Body of pancreas (tissue), 4 donors: ENCODE results near the gene MDN1. TPM values are rescaled to one million over a fixed set of nuclear protein-coding genes. Genes with fewer than 3 reads are reported as not detected.
"Not testable (repeated sequence)": the region's sequence is repeated elsewhere in the genome, so short reads cannot be mapped to it uniquely, and the experiment has no call there.

Source experiments
- ATAC-seq: fragments of 150-250 bp; one replicate; pipeline ENCODE4 v1.9.1; 2016
- DNase-seq, 4 donors: peaks; one replicate each; pipeline ENCODE4 v3.0.0-alpha.2; 2019
- H3K27ac ChIP-seq, 4 donors: fragments of 200-600 bp; sonication (generic); 1 replicate in 3 of 4; 2 replicates in 1 of 4; pipeline versions ENCODE4 v1.5.1 to v1.6.1; 2016 to 2019; ENCODE audit warnings: mild to moderate bottlenecking in 1 of 4, mixed read lengths in 1 of 4, moderate library complexity in 1 of 4
- H3K27me3 ChIP-seq, 2 donors: fragments of 200-600 bp; sonication (generic); one replicate each; pipeline ENCODE4 v1.6.0; 2016; ENCODE audit warnings: mild to moderate bottlenecking in 1 of 2
- H3K36me3 ChIP-seq, 2 donors: fragments of 200-600 bp; sonication (generic); replicated peaks in 1 of 2; 2 replicates each; pipeline ENCODE4 v1.5.1; 2016; ENCODE audit warnings: low read depth in 2 of 2; ENCODE audit not compliant: insufficient read depth in 1 of 2
- H3K4me1 ChIP-seq: fragments of 200-600 bp; sonication (generic); one replicate; pipeline ENCODE4 v1.6.0; 2016
- H3K4me3 ChIP-seq, 2 donors: fragments of 200-600 bp; sonication (generic); 1 replicate in 1 of 2; 2 replicates in 1 of 2; pipeline ENCODE4 v1.5.1; 2016 to 2019
- H3K9me3 ChIP-seq, 3 donors: fragments of 200-600 bp; sonication (generic); 1 replicate in 2 of 3; 2 replicates in 1 of 3; pipeline ENCODE4 v1.5.1; 2016
- CTCF ChIP-seq, 7 experiments: fragments of 450-650 bp in 4 of 7; fragments of 200-600 bp in 3 of 7; sonication (generic) in 3 of 7; IDR thresholded peaks; one replicate each; pipeline ENCODE4 v1.5.1; 2016 to 2019; ENCODE audit warnings: antibody characterized with exemption in 7 of 7
- POLR2A ChIP-seq, 3 donors: fragments of 450-650 bp; IDR thresholded peaks; one replicate each; pipeline ENCODE4 v1.6.1; 2016; ENCODE audit warnings: antibody characterized with exemption in 3 of 3, mild to moderate bottlenecking in 2 of 3
- WGBS, 2 donors: methylation state at CpG; one replicate each; pipeline ENCODE4 v1.1.5; 2017; 5-methylcytosine and 5-hydroxymethylcytosine counted together
- intact Hi-C: fragments of 100-400 bp; cut with DNase I; formaldehyde crosslinking; loops from one replicate; pipeline ENCODE4 v1.15.1; 2023
- total RNA-seq, 2 donors: library from RNA; depleted of rRNA; stranded (reverse); fragments of >200 nt; gene quantifications; one replicate each; pipeline ENCODE4 v1.1.0, GENCODE V29; 2016

Gene MDN1
- total RNA-seq, 2 donors from 2014 or later = 17.9 to 26.7 TPM

- WGBS, 2 donors = 47 to 57% methylated on average over 2 of the region's 2 CpGs
- H3K9me3 ChIP-seq = peaks cover 0 to 4% (median 0%) of the 10 kb centered on the region in 3 donors
- H3K36me3 ChIP-seq = peaks cover 6 to 18% of the 10 kb centered on the region in 2 donors
- DNase-seq (no peak), ATAC-seq (no peak)
- no peak overlapping the region for H3K27ac ChIP-seq
- intact Hi-C loops = no loop called here
- TF ChIP-seq CTCF (IDR thresholded peaks at IDR 0.05) (no peak), POLR2A (IDR thresholded peaks at IDR 0.05) (no peak)
- no peaks in the 10 kb centered on the region for H3K4me1 ChIP-seq
- H3K27me3 ChIP-seq = no peaks in the 10 kb centered on the region
- H3K4me3 ChIP-seq = no peak overlapping the region
These were observed 32.6 kb downstream of the MDN1 start for GRCh38 chr6:89786970-89787369.

- H3K27ac ChIP-seq = no peak overlapping the region
- H3K4me1 ChIP-seq = no peaks in the 10 kb centered on the region
- WGBS, 2 donors = 58 to 62% methylated on average over 6 of the region's 6 CpGs
- peaks cover 0 to 4% (median 0%) of the 10 kb centered on the region in 3 donors for H3K9me3 ChIP-seq
- intact Hi-C loops = no loop called here
- DNase-seq (no peak), ATAC-seq (no peak)
- TF ChIP-seq POLR2A (IDR thresholded peaks at IDR 0.05) = no peak
- no peak for TF ChIP-seq CTCF (IDR thresholded peaks at IDR 0.05)
- no peak overlapping the region for H3K4me3 ChIP-seq
- peaks cover 12 to 21% of the 10 kb centered on the region in 2 donors for H3K36me3 ChIP-seq
- no peaks in the 10 kb centered on the region for H3K27me3 ChIP-seq
These were observed 34.8 kb downstream of the MDN1 start for GRCh38 chr6:89784838-89785237.

GRCh38 chr6:89783293-89783692, 36.3 kb downstream of the MDN1 start:
- H3K4me1 ChIP-seq, H3K9me3 ChIP-seq, H3K27me3 ChIP-seq, intact Hi-C loops, ATAC-seq, H3K27ac ChIP-seq, DNase-seq, H3K4me3 ChIP-seq: not testable (repeated sequence)
- WGBS, 2 donors = 89 to 92% methylated on average over 7 of the region's 7 CpGs
- H3K36me3 ChIP-seq = peaks cover 12 to 14% of the 10 kb centered on the region in 2 donors

GRCh38 chr6:89782222-89782621, 37.4 kb downstream of the MDN1 start:
- TF ChIP-seq CTCF (IDR thresholded peaks at IDR 0.05) = no peak
- TF ChIP-seq POLR2A (IDR thresholded peaks at IDR 0.05) = no peak
- Histone ChIP-seq H3K36me3 (peaks cover 12 to 14% of the 10 kb centered on the region in 2 donors), H3K27ac (no peak overlapping the region), H3K4me1 (no peaks in the 10 kb centered on the region), H3K27me3 (no peaks in the 10 kb centered on the region), H3K4me3 (no peak overlapping the region), H3K9me3 (peaks cover 0 to 4% (median 0%) of the 10 kb centered on the region in 3 donors)
- DNase-seq = no peak
- intact Hi-C loops = no loop called here
- WGBS, 2 donors = 46 to 81% methylated on average over 1 of the region's 1 CpG
- ATAC-seq = no peak

GRCh38 chr6:89781070-89782034, 38.2 kb downstream of the MDN1 start:
- DNase-seq (no peak), ATAC-seq (no peak)
- Histone ChIP-seq H3K4me3 (no peak overlapping the region), H3K36me3 (peaks cover 12 to 14% of the 10 kb centered on the region in 2 donors), H3K9me3 (peaks cover 0 to 4% (median 0%) of the 10 kb centered on the region in 3 donors), H3K27ac (no peak overlapping the region), H3K27me3 (no peaks in the 10 kb centered on the region), H3K4me1 (no peaks in the 10 kb centered on the region)
- no peak for TF ChIP-seq CTCF (IDR thresholded peaks at IDR 0.05)
- no peak for TF ChIP-seq POLR2A (IDR thresholded peaks at IDR 0.05)
- WGBS, 2 donors = 94 to 96% methylated on average over 6 of the region's 6 CpGs
- intact Hi-C loops = no loop called here
